OCI-LY1 (cell line): ENCODE results near the gene COPB1.

Source experiments
- CTCF ChIP-seq: fragments of 200-600 bp; sonication (generic), shearing (Covaris generic); IDR thresholded peaks from 2 replicates; pipeline ENCODE4 v1.5.1; 2017; ENCODE audit warnings: mild to moderate bottlenecking, antibody characterized with exemption, low read length, moderate library complexity, mixed read lengths
- EZH2 ChIP-seq: fragments of 200-600 bp; sonication (generic), shearing (Covaris generic); IDR thresholded peaks from 2 replicates; pipeline ENCODE4 v1.8.0; 2017; ENCODE audit warnings: borderline replicate concordance, mixed run types, mild to moderate bottlenecking, antibody characterized with exemption, low read length, moderate library complexity, mixed read lengths

GRCh38 chr11:14541192-14541947 lies 41.8 kb upstream of the COPB1 start:
- no peak for TF ChIP-seq CTCF
- no peak for TF ChIP-seq EZH2
